Fibroblast of villous mesenchyme (primary cell): ENCODE data around the gene CDC37. TPM values are rescaled to one million over a fixed set of nuclear protein-coding genes. Genes with fewer than 3 reads are reported as not detected.

Source experiments
- DNase-seq: peaks from one replicate; pipeline ENCODE4 v3.0.0-alpha.2; 2010; ENCODE audit warnings: low read depth
- H3K4me3 ChIP-seq: 2 replicates; pipeline ENCODE4 v1.5.1; 2011; ENCODE audit warnings: low read depth, mild to moderate bottlenecking, low read length
- total RNA-seq: library from RNA; depleted of rRNA; stranded (reverse); fragments of >200 nt; gene quantifications from 2 replicates; pipeline ENCODE4 v1.2.3, GENCODE V29; 2012
- TF ChIP-seq, protein P1 (sequence below): IDR thresholded peaks from 2 replicates; pipeline ENCODE4 v1.5.1; 2012; ENCODE audit warnings: low read depth, mild to moderate bottlenecking, low read length; ENCODE audit not compliant: insufficient read depth

CDC37 gene
- 140 and 164 TPM in 2 replicates for total RNA-seq

DNA sequence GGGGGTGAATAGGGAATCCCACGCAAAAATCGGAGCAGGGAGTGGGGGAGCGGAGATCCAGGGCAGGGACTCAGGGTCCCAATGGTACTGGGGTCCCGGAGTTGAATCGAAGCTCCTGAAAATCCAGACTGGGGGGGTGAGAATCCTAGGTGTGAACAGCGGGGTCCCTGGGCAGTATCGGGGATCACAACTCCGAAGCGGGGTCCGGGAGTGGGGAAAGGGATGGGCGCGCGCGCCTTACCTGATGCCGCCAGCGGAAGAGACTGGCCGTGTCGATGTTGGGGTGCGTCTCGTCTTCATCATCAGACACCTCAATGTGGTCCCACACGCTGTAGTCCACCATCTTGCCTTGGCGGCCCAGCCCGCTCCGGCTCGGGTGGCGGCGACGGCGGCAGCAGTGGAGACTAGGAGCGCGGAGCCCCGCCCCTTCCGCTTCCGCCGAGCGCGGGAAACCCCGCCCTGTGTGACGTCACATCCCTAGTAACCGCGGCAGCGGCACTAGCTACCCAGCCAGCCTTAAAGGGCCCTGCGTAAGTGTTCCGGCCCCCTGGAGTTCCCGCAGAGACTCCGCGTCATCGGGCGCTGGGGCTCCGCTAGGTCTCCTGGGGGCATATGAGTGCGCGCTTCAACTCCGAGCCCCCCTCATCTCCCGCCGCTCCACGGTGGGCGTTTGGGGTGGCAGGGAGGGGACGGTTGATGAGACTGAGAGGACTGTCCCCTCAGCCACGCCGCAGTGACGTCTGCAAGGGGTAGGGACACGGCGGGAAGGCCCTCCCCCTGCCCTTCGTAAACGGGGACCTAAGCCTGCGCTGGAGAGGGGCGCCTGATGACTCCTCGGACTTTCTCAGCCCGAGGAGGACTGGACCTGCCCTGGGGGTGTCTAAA, at the start of gene CDC37:
TSS of gene CDC37 (minus strand) at position 406 of the 885 bp plus-strand sequence. CDS start at position 343, 63 bp downstream.
- TF ChIP-seq, protein P1, sequence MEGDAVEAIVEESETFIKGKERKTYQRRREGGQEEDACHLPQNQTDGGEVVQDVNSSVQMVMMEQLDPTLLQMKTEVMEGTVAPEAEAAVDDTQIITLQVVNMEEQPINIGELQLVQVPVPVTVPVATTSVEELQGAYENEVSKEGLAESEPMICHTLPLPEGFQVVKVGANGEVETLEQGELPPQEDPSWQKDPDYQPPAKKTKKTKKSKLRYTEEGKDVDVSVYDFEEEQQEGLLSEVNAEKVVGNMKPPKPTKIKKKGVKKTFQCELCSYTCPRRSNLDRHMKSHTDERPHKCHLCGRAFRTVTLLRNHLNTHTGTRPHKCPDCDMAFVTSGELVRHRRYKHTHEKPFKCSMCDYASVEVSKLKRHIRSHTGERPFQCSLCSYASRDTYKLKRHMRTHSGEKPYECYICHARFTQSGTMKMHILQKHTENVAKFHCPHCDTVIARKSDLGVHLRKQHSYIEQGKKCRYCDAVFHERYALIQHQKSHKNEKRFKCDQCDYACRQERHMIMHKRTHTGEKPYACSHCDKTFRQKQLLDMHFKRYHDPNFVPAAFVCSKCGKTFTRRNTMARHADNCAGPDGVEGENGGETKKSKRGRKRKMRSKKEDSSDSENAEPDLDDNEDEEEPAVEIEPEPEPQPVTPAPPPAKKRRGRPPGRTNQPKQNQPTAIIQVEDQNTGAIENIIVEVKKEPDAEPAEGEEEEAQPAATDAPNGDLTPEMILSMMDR, result no peak
- H3K4me3 ChIP-seq, result peak within 1 kb of the TSS; percentile 83
- DNase-seq, result peak; percentile 97

DNA sequence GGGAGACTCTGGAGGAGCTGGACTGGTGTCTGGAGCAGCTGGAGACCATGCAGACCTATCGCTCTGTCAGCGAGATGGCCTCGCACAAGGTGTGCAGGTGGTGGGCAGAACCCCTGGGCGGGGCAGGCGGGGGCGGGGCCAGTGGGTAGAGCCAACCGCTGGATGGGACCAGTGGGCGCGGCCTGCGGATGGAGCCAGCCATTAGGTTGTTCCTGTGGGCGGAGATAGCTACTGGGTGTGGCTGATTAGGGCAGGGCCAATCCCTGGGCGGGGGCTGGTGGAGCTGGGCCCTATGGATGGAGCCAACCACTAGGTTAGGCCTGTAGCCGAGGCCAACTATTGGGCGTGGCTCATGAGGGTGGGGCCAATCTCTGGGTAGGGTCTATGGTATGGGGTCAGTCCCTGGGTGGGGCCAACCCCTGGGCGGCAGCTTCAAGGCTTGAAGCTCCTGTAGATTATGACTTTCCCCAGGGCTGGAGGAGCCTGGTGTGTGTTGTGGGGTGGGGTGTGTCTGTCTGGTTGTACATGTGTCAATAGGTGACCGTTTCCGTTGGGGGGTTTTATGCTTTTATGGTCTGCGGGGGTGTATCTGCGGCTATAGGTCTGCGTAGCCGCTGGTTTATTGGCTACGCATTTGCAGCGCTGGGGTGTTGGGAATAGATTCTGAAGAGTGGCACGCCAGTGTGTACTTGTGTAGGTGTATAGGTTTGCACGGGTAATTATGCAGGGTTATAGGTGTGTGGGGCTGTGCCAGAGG, 47.7 kb upstream of the CDC37 start:
- H3K4me3 ChIP-seq, result no peak overlapping the region
- TF ChIP-seq, protein P1, result no peak
- DNase-seq, result no peak

DNA sequence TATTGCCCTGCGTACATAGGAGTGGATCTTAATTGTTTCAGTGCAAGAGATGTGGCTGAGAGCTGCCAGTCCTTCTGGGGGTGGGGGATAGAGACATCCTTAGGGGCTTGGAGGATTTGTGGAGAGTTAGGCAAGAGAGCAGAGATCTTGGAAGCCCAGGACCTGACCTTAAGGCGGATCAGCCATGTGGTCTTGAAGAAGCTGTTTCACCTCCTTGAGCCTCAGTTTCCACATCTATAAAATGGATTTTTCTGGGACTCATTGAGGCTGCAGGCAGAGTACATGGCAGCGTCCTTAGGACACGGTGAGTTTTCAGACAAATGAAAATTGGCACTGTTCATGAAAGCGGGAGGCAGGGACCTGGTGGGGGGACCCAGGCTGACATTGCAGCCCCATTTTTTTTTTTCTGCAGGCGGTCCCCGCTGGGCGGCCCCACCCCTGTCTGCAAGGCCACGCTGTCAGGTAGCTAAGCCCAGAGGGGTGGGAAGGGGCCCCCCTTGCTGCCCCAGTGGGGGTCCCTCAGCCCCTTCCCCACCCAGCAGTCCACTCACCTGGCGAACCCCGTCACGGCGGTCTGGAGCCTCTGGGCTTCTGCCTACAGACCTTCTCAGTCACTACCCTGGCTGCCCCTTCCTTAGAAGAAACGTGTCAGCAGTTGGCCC, 47.0 kb upstream of the CDC37 start:
- no peak for DNase-seq
- TF ChIP-seq, protein P1, result no peak
- no peak overlapping the region for H3K4me3 ChIP-seq

DNA sequence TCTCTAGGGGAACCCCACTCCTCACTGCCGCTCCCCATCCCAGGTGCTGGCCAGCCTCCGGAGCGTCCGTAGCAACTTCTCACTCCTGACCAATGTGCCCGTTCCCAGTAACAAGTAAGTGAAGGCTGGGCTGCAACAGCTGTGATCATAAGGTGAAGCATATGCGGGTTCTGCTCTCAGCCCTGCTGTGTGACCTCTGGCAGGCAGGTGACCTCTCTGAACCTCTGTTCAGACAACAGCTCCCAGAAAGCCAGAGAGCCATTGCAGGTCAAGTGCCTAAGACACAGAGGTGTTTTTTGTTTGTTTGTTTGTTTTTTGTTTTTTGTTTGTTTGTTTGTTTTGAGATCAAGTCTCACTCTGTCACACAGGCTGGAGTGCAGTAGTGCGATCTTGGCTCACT, 45.7 kb upstream of the CDC37 start:
- no peak for DNase-seq

DNA sequence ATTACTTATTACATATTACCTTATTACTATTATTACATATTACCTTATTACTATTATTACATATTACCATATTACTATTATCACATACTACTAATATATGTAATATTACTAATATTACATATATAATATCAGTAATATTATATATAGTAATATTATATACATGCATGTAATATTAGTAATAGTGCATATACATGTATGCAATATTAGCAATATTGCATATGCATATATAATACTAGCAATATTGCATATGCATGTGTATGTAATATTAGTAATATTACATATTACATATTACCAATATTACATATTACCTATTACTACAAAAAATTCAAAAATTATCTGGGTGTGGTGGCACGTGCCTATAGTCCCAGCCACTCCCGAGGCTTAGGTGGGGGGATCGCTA, 39.4 kb upstream of the CDC37 start:
- no peak for DNase-seq
- TF ChIP-seq, protein P1, result no peak
- H3K4me3 ChIP-seq, result no peak overlapping the region

More for the DNA sequence above, 45.7 kb upstream of the CDC37 start:
- H3K4me3 ChIP-seq, result no peak overlapping the region
- TF ChIP-seq, protein P1, result no peak

DNA sequence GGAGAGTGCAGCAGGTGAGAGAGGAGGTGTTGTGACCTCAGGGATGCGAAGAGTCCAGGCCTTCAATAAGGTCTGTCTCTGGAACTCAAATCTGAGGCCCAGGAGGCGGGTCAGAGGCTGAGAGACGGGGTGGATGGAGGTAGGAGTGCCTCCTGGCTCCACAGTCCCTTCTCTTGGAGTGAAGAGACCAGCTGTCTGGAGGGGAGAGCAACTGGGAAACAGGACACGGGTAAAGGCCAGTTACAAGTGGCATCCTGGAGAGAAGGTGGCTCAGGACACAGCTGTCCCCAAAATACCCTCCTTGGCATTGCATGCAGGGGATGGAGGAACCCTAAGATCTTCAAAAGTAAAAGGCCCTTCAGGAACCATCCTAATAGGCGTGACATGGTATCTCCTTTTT, 36.2 kb upstream of the CDC37 start:
- H3K4me3 ChIP-seq, result no peak overlapping the region
- TF ChIP-seq, protein P1, result no peak
- DNase-seq, result no peak
